ENCODE results near the gene C19orf25.

DNA sequence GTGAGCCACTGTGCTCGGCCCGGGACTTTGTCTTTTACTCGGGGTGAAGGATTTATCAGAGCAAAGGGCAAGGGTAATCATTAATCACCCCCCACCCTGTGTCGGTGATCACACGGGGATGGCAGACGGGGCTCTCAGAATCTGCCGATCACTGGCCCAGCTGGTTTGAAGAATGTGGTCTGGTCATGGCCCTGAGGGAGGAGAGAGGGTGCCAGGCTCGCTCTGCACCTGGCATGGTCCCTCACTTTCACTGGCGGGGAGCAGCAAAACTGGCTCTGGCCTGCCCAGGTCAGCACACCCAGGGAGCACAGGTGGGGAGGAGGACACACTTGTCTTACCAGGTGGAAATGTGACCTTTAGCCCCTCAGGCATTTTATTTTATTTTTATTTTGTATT is 22.2 kb upstream of the C19orf25 start:
- TF ChIP-seq, protein P1, sequence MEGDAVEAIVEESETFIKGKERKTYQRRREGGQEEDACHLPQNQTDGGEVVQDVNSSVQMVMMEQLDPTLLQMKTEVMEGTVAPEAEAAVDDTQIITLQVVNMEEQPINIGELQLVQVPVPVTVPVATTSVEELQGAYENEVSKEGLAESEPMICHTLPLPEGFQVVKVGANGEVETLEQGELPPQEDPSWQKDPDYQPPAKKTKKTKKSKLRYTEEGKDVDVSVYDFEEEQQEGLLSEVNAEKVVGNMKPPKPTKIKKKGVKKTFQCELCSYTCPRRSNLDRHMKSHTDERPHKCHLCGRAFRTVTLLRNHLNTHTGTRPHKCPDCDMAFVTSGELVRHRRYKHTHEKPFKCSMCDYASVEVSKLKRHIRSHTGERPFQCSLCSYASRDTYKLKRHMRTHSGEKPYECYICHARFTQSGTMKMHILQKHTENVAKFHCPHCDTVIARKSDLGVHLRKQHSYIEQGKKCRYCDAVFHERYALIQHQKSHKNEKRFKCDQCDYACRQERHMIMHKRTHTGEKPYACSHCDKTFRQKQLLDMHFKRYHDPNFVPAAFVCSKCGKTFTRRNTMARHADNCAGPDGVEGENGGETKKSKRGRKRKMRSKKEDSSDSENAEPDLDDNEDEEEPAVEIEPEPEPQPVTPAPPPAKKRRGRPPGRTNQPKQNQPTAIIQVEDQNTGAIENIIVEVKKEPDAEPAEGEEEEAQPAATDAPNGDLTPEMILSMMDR (IDR thresholded peaks at IDR 0.05) = no peak
- peak; percentile 34 to 82 for TF ChIP-seq POLR2A (IDR thresholded peaks at IDR 0.05)

Measured in Peyer's patch (tissue), 4 donors.